OCI-LY1 (cell line): ENCODE results near the gene GALR3.

ENCODE experiments used
- H2AFZ ChIP-seq: fragments of 200-600 bp; sonication (generic), shearing (Covaris generic); 2 replicates; pipeline ENCODE4 v1.6.0; 2014; ENCODE audit warnings: antibody characterized with exemption, mild to moderate bottlenecking, low read length
- H3F3A ChIP-seq: fragments of 200-600 bp; sonication (generic), shearing (Covaris generic); 2 replicates; pipeline ENCODE4 v1.6.0; 2014; ENCODE audit warnings: mild to moderate bottlenecking, antibody characterized with exemption, low read length, moderate library complexity; ENCODE audit not compliant: insufficient read depth
- H3K27ac ChIP-seq: fragments of 200-600 bp; sonication (generic); 2 replicates; pipeline ENCODE4 v1.5.1; 2014; ENCODE audit warnings: low read length, mixed run types, mild to moderate bottlenecking, low read depth; ENCODE audit not compliant: poor library complexity, severe bottlenecking
- H3K27me3 ChIP-seq: fragments of 200-600 bp; sonication (generic); 2 replicates; pipeline ENCODE4 v1.6.0; 2014; ENCODE audit warnings: antibody characterized with exemption, mild to moderate bottlenecking, low read length, moderate library complexity; ENCODE audit not compliant: insufficient read depth
- H3K36me3 ChIP-seq: fragments of 200-600 bp; sonication (generic); 2 replicates; pipeline ENCODE4 v1.6.1; 2014; ENCODE audit warnings: mild to moderate bottlenecking, antibody characterized with exemption, low read length, moderate library complexity, mixed read lengths; ENCODE audit not compliant: insufficient read depth
- H3K4me1 ChIP-seq: fragments of 200-600 bp; sonication (generic); 2 replicates; pipeline ENCODE4 v1.5.1; 2014; ENCODE audit warnings: mild to moderate bottlenecking, low read length, moderate library complexity; ENCODE audit not compliant: insufficient read depth, severe bottlenecking
- H3K4me2 ChIP-seq: fragments of 200-600 bp; sonication (generic), shearing (Covaris generic); 2 replicates; pipeline ENCODE4 v1.6.1; 2014; ENCODE audit warnings: low read length
- H3K4me3 ChIP-seq: fragments of 200-600 bp; sonication (generic); 2 replicates; pipeline ENCODE4 v1.5.1; 2014; ENCODE audit warnings: low read length, low read depth, mild to moderate bottlenecking, mixed read lengths; ENCODE audit not compliant: poor library complexity, severe bottlenecking
- H3K79me2 ChIP-seq: fragments of 200-600 bp; shearing (Covaris generic); 2 replicates; pipeline ENCODE4 v1.6.1; 2016; ENCODE audit warnings: mixed run types, low read length, mixed read lengths; ENCODE audit not compliant: insufficient read depth
- H3K9ac ChIP-seq: fragments of 200-600 bp; sonication (generic), shearing (Covaris generic); 2 replicates; pipeline ENCODE4 v1.6.1; 2014; ENCODE audit warnings: mild to moderate bottlenecking, low read length, mixed read lengths
- H3K9me2 ChIP-seq: fragments of 200-600 bp; sonication (generic), shearing (Covaris generic); 2 replicates; pipeline ENCODE4 v1.6.1; 2014; ENCODE audit warnings: low read depth, mild to moderate bottlenecking, low read length, mixed read lengths
- H3K9me3 ChIP-seq: fragments of 200-600 bp; shearing (Covaris generic); 2 replicates; pipeline ENCODE4 v1.6.1; 2014; ENCODE audit warnings: low read length, mixed read lengths
- H4K20me1 ChIP-seq: fragments of 200-600 bp; sonication (generic), shearing (Covaris generic); 2 replicates; pipeline ENCODE4 v1.6.0; 2016; ENCODE audit warnings: mild to moderate bottlenecking, low read length; ENCODE audit not compliant: insufficient read depth
- EZH2 ChIP-seq: fragments of 200-600 bp; sonication (generic), shearing (Covaris generic); IDR thresholded peaks from 2 replicates; pipeline ENCODE4 v1.8.0; 2017; ENCODE audit warnings: borderline replicate concordance, mixed run types, mild to moderate bottlenecking, antibody characterized with exemption, low read length, moderate library complexity, mixed read lengths
- TF ChIP-seq, protein P1 (sequence below): fragments of 200-600 bp; sonication (generic), shearing (Covaris generic); IDR thresholded peaks from 2 replicates; pipeline ENCODE4 v1.5.1; 2017; ENCODE audit warnings: mild to moderate bottlenecking, antibody characterized with exemption, low read length, moderate library complexity, mixed read lengths

The GALR3 gene

DNA sequence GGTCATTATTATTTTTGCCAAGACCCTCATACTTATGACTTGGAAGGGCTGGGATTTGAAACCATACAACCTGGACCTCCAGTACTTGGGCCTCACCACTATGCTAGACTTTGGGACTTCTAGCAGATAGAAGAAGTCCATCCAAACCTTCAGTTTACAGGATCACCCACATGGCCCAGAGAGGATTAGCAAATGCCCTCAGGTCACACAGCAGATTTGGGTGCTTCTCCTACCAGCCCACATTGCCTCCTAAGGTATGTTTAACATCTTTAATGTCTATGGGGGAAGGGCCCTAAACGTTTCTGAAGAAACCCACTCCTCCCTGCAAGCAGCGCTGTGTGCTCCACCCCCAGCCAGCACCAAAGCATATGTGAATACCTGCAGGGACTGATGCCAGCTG lies 32.9 kb upstream of the GALR3 start:
- Histone ChIP-seq H2AFZ (no peak overlapping the region), H4K20me1 (no peaks in the 10 kb centered on the region), H3F3A (no peaks in the 10 kb centered on the region), H3K27me3 (no peaks in the 10 kb centered on the region), H3K4me2 (no peak overlapping the region), H3K4me1 (peaks cover 7% of the 10 kb centered on the region), H3K9me3 (no peaks in the 10 kb centered on the region), H3K4me3 (no peak overlapping the region), H3K9me2 (no peaks in the 10 kb centered on the region), H3K27ac (no peak overlapping the region), H3K79me2 (no peaks in the 10 kb centered on the region), H3K9ac (no peak overlapping the region), H3K36me3 (no peaks in the 10 kb centered on the region)
- TF ChIP-seq, protein P1, sequence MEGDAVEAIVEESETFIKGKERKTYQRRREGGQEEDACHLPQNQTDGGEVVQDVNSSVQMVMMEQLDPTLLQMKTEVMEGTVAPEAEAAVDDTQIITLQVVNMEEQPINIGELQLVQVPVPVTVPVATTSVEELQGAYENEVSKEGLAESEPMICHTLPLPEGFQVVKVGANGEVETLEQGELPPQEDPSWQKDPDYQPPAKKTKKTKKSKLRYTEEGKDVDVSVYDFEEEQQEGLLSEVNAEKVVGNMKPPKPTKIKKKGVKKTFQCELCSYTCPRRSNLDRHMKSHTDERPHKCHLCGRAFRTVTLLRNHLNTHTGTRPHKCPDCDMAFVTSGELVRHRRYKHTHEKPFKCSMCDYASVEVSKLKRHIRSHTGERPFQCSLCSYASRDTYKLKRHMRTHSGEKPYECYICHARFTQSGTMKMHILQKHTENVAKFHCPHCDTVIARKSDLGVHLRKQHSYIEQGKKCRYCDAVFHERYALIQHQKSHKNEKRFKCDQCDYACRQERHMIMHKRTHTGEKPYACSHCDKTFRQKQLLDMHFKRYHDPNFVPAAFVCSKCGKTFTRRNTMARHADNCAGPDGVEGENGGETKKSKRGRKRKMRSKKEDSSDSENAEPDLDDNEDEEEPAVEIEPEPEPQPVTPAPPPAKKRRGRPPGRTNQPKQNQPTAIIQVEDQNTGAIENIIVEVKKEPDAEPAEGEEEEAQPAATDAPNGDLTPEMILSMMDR, result no peak
- no peak for TF ChIP-seq EZH2

DNA sequence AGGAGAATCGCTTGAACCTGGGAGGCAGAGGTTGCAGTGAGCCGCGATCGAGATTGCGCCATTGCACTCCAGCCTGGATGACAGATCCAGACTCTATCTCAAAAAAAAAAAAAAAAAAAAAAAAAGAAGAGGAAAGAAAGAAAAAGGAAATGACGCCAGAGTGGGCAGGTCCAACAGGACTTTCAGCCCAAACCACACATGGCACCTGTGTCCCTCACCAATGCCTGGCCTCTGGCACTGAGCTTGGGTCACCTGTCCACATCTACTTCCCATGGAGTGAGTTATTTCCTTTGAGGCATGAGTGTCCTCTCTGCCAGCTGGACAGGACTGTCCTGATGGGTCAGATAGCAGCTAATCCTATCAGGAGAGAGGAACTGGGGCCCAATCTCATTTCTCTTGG lies 30.7 kb upstream of the GALR3 start:
- Histone ChIP-seq H3K9me3 (no peaks in the 10 kb centered on the region), H3K4me2 (no peak overlapping the region), H3K79me2 (no peaks in the 10 kb centered on the region), H4K20me1 (no peaks in the 10 kb centered on the region), H3K36me3 (no peaks in the 10 kb centered on the region), H3K4me3 (no peak overlapping the region), H2AFZ (no peak overlapping the region), H3K9me2 (no peaks in the 10 kb centered on the region), H3K27ac (no peak overlapping the region), H3K27me3 (no peaks in the 10 kb centered on the region), H3K9ac (no peak overlapping the region), H3F3A (no peaks in the 10 kb centered on the region), H3K4me1 (peaks cover 7% of the 10 kb centered on the region)
- no peak for TF ChIP-seq EZH2
- TF ChIP-seq, protein P1, result no peak

DNA sequence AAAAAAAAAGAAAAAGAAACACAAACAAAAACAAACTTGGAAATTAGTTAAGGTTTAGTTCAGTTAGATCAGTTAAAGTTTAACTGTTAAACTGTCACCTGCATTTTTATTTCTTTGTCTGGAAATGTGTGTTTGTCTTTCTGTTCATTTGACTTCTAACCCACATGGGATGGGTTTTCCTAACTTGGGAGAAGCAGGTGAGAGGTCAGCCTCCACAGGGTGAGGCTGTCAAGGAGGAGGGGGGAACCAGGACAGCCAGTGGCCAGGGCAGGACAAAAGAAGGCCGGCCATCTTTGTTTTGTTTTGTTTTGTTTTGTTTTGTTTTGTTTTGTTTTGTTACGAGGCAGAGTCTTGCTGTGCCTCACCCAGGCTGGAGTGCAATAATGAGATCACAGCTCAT lies 28.8 kb upstream of the GALR3 start:
- peaks cover 24% of the 10 kb centered on the region for H3K4me1 ChIP-seq
- no peak overlapping the region for H3K4me3 ChIP-seq
- no peaks in the 10 kb centered on the region for H3K9me3 ChIP-seq
- H2AFZ ChIP-seq, result no peak overlapping the region
- H3K9me2 ChIP-seq, result no peaks in the 10 kb centered on the region
- H4K20me1 ChIP-seq, result no peaks in the 10 kb centered on the region
- no peak for TF ChIP-seq EZH2
- TF ChIP-seq, protein P1, result no peak
- no peaks in the 10 kb centered on the region for H3F3A ChIP-seq
- no peaks in the 10 kb centered on the region; the same call in 1 of the 2 replicates for H3K36me3 ChIP-seq
- no peaks in the 10 kb centered on the region for H3K27me3 ChIP-seq
- no peak overlapping the region for H3K9ac ChIP-seq
- H3K27ac ChIP-seq, result no peak overlapping the region
- no peak overlapping the region for H3K4me2 ChIP-seq
- no peaks in the 10 kb centered on the region for H3K79me2 ChIP-seq
